ENCODE measurements around the gene FCSK. TPM values are rescaled to one million over a fixed set of nuclear protein-coding genes. Genes with fewer than 3 reads are reported as not detected.
"Not testable (repeated sequence)": the region's sequence is repeated elsewhere in the genome, so short reads cannot be mapped to it uniquely, and the experiment has no call there.

FCSK gene
- total RNA-seq, 6 experiments from 2014 or later = 5.1 to 7.1 (median 6.1) TPM

DNA sequence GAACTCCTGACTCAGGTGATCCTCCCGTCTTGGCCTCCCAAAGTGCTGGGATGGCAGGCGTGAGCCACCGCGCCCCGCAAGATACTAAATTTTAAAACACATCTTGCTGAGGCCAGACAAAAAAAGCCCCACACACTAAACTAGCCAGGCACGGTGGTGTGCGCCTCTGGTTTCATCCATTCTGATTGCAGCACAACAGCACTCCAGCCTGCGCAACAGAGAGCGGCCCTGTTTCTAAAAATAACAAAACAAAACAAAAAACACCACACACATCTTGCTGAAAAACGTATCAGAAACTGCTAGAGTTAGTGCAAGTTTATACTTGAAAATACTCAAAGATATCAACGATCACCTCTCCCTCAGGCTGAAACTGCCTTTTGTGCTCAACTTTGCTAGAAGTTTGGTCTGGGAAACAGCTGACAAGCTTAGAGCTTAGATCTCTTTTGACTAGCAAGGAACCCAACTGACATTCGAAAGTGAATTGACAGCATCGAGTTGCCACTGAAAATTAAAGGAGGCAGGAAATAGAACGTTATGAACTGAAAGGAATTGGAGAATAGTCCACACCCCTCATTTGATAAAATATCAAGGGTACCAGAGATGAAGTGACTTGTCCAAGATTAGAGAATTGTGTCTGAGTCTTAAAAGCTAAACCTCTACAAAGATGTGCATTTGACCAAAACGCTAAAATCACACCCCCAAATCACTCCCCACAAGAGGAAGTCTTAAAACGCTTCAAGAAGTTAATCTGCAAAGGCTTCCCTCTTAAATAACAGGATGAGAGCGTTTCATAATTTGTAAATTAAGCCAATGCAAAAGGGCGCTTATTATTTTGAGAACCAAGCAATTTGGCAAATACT lies 68.1 kb downstream of the FCSK start:
- Mint-ChIP-seq H3K4me3 (peak overlapping the region; percentile 96), H3K9me3 (no peaks in the 10 kb centered on the region), H3K4me1 (ENCODE audit: low read depth) (peaks cover 51% of the 10 kb centered on the region), H3K27ac (peak overlapping the region; percentile 96), H3K36me3 (ENCODE audit: low read depth) (peaks cover 47% of the 10 kb centered on the region), H3K27me3 (ENCODE audit: insufficient read depth) (peaks cover 10% of the 10 kb centered on the region)
- DNase-seq = no peak
- TF ChIP-seq CTCF (IDR thresholded peaks at IDR 0.05) = no peak

GRCh38 chr16:70523076-70523742 lies 68.8 kb downstream of the FCSK start, which contains the start of gene COG4:
Gene COG4 (minus strand): TSS chr16:70523554. CDS start chr16:70523543, 11 bp downstream.
- no peaks in the 10 kb centered on the region for H3K9me3 Mint-ChIP-seq
- H3K36me3 Mint-ChIP-seq (ENCODE audit: low read depth) = peaks cover 42% of the 10 kb centered on the region
- H3K4me3 Mint-ChIP-seq = peak within 1 kb of the TSS; percentile 96
- H3K27ac Mint-ChIP-seq = peak within 1 kb of the TSS; percentile 96
- DNase-seq = peak; percentile 73
- peaks cover 54% of the 10 kb centered on the region for H3K4me1 Mint-ChIP-seq (ENCODE audit: low read depth)
- peaks cover 10% of the 10 kb centered on the region for H3K27me3 Mint-ChIP-seq (ENCODE audit: insufficient read depth)
- no peak for TF ChIP-seq CTCF (IDR thresholded peaks at IDR 0.05)

GRCh38 chr16:70523743-70524398 lies 69.5 kb downstream of the FCSK start, which contains the start of gene SF3B3:
Gene SF3B3 (plus strand): TSS chr16:70523816. CDS start chr16:70526657, 2,841 bp downstream.
- peaks cover 60% of the 10 kb centered on the region for H3K4me1 Mint-ChIP-seq (ENCODE audit: low read depth)
- peaks cover 42% of the 10 kb centered on the region for H3K36me3 Mint-ChIP-seq (ENCODE audit: low read depth)
- no peak for DNase-seq

GRCh38 chr16:70524399-70524825 lies 70.0 kb downstream of the FCSK start:
- H3K4me3 Mint-ChIP-seq = peak overlapping the region; percentile 96
- H3K4me1 Mint-ChIP-seq (ENCODE audit: low read depth) = peaks cover 65% of the 10 kb centered on the region
- DNase-seq = peak; percentile 17
- not testable (repeated sequence) for H3K27me3 Mint-ChIP-seq (ENCODE audit: insufficient read depth); H3K9me3 Mint-ChIP-seq
- peaks cover 46% of the 10 kb centered on the region for H3K36me3 Mint-ChIP-seq (ENCODE audit: low read depth)
- H3K27ac Mint-ChIP-seq = peak overlapping the region; percentile 96

More at GRCh38 chr16:70523743-70524398, 69.5 kb downstream of the FCSK start, which contains the start of gene SF3B3:
- Mint-ChIP-seq H3K27ac (peak within 1 kb of the TSS; percentile 96), H3K27me3 (ENCODE audit: insufficient read depth) (peaks cover 10% of the 10 kb centered on the region), H3K4me3 (peak within 1 kb of the TSS; percentile 96), H3K9me3 (no peaks in the 10 kb centered on the region)
- no peak for TF ChIP-seq CTCF (IDR thresholded peaks at IDR 0.05)

- peak overlapping the region; percentile 51 for H3K27ac Mint-ChIP-seq
- peak overlapping the region; percentile 96 for H3K4me3 Mint-ChIP-seq
- no peaks in the 10 kb centered on the region for H3K9me3 Mint-ChIP-seq
- no peak for DNase-seq
- H3K36me3 Mint-ChIP-seq (ENCODE audit: low read depth) = peaks cover 49% of the 10 kb centered on the region
- H3K4me1 Mint-ChIP-seq (ENCODE audit: low read depth) = peaks cover 52% of the 10 kb centered on the region
- peaks cover 8% of the 10 kb centered on the region for H3K27me3 Mint-ChIP-seq (ENCODE audit: insufficient read depth)
- TF ChIP-seq CTCF (IDR thresholded peaks at IDR 0.05) = no peak
Observed at GRCh38 chr16:70526403-70526802, 72.0 kb downstream of the FCSK start.
